K562 (cell line): ENCODE results near the gene ACER1. TPM values are rescaled to one million over a fixed set of nuclear protein-coding genes. Genes with fewer than 3 reads are reported as not detected.

Experiments used
- ATAC-seq: fragments of 200-7000 bp; cut with Tn5 transposase; 3 replicates; pipeline ENCODE4 v1.9.1; 2020; ENCODE audit warnings: moderate library complexity
- BruUV-seq: library from RNA; stranded (reverse); fragments of 400-500 nt; replicated peaks from 2 replicates; lab custom pipeline; 2021; lab: Mats Ljungman, UMichigan
- CTCF ChIA-PET: fragments of 300-600 bp; formaldehyde crosslinking; extraction: SDS; loops from one replicate; lab custom pipeline; 2021; ENCODE audit warnings: low intra/inter-chr PET ratio; lab: Yijun Ruan, JAX
- POLR2A ChIA-PET: fragments of 300-600, 350-650 bp; sonication (Branson Sonifier 250); formaldehyde crosslinking; extraction: SDS; loops from one replicate; lab custom pipeline; 2021; ENCODE audit warnings: antibody characterized with exemption, inconsistent platforms; lab: Yijun Ruan, JAX
- DNase-seq, 4 experiments: peaks; one replicate each; pipeline versions ENCODE4 v3.0.0 to v3.0.0-alpha.2; 2011 to 2018; ENCODE audit warnings: low spot score in 3 of 4, mixed read lengths in 3 of 4; ENCODE audit errors: extremely low read depth in 1 of 4
- FAIRE-seq: peaks from 2 replicates; lab custom pipeline; 2011; peaks lifted over from hg19 to GRCh38; lab: Jason Lieb, UNC
- H2AFZ ChIP-seq: 2 replicates; pipeline ENCODE4 v1.6.0; 2011; ENCODE audit warnings: low read depth, low read length, control low read depth, inconsistent platforms
- H3K27ac ChIP-seq: fragments of 200-600 bp; 3 replicates; pipeline ENCODE4 v1.8.0; 2011; ENCODE audit warnings: low read depth, mild to moderate bottlenecking, control low read depth, inconsistent platforms, low read length, moderate library complexity, mixed read lengths; ENCODE audit errors: extremely low read depth
- H3K27me3 ChIP-seq, 2 experiments: fragments of 300-600 bp in 1 of 2; 2 replicates in 1 of 2; 3 replicates in 1 of 2; pipeline versions ENCODE4 v1.6.0 to v1.8.0; 2011; ENCODE audit warnings: inconsistent platforms in 2 of 2, low read length in 2 of 2, mild to moderate bottlenecking in 1 of 2, mixed read lengths in 1 of 2, moderate library complexity in 1 of 2; ENCODE audit not compliant: control insufficient read depth in 2 of 2, insufficient read depth in 2 of 2
- H3K36me3 ChIP-seq: fragments of 300-600 bp; 3 replicates; pipeline ENCODE4 v1.8.0; 2011; ENCODE audit warnings: mild to moderate bottlenecking, low read length, inconsistent platforms; ENCODE audit not compliant: control insufficient read depth, insufficient read depth
- H3K4me1 ChIP-seq, 2 experiments: fragments of 200-600 bp in 1 of 2; replicated peaks in 1 of 2; 2 replicates in 1 of 2; 3 replicates in 1 of 2; pipeline versions ENCODE4 v1.5.1 to v1.8.0; 2011; ENCODE audit warnings: inconsistent platforms in 2 of 2, low read length in 2 of 2, mild to moderate bottlenecking in 1 of 2, mixed read lengths in 1 of 2, moderate library complexity in 1 of 2; ENCODE audit not compliant: control insufficient read depth in 2 of 2, insufficient read depth in 2 of 2
- H3K4me2 ChIP-seq: 2 replicates; pipeline ENCODE4 v1.6.1; 2011; ENCODE audit warnings: low read length, control low read depth, inconsistent platforms, mixed read lengths; ENCODE audit not compliant: insufficient read depth
- H3K4me3 ChIP-seq: fragments of 200-600 bp; sonication (generic), shearing (Covaris generic); 2 replicates; pipeline ENCODE4 v1.5.1; 2016; ENCODE audit warnings: control low read depth, inconsistent platforms
- H3K79me2 ChIP-seq: fragments of 200-600 bp; 3 replicates; pipeline ENCODE4 v1.8.0; 2011; ENCODE audit warnings: low read length, inconsistent platforms; ENCODE audit not compliant: control insufficient read depth, insufficient read depth
- H3K9ac ChIP-seq, 2 experiments: 2 replicates each; pipeline versions ENCODE4 v1.6.0 to v1.6.1; 2011; ENCODE audit warnings: low read depth in 2 of 2, low read length in 2 of 2, control low read depth in 1 of 2, inconsistent platforms in 1 of 2, mild to moderate bottlenecking in 1 of 2, mixed read lengths in 1 of 2; ENCODE audit not compliant: insufficient read depth in 1 of 2
- H3K9me1 ChIP-seq: one replicate; pipeline ENCODE4 v1.6.0; 2011; ENCODE audit warnings: inconsistent platforms, mild to moderate bottlenecking, low read length, moderate library complexity; ENCODE audit not compliant: control insufficient read depth, insufficient read depth
- H3K9me3 ChIP-seq: replicated peaks from 2 replicates; pipeline ENCODE4 v1.5.1; 2011; ENCODE audit warnings: low read depth, low read length, inconsistent platforms; ENCODE audit not compliant: control insufficient read depth, insufficient read depth
- H4K20me1 ChIP-seq: replicated peaks from 2 replicates; pipeline ENCODE4 v1.6.1; 2011; ENCODE audit warnings: low read length, inconsistent platforms, mixed read lengths; ENCODE audit not compliant: control insufficient read depth, insufficient read depth
- CTBP1 ChIP-seq: fragments of 450-650 bp; IDR thresholded peaks from 2 replicates; pipeline ENCODE4 v1.6.1; 2016; ENCODE audit warnings: borderline replicate concordance
- E2F6 ChIP-seq, 2 experiments: IDR thresholded peaks; 2 replicates each; pipeline ENCODE4 v1.6.1; 2011; ENCODE audit warnings: borderline replicate concordance in 1 of 2, control low read depth in 1 of 2, low read depth in 1 of 2, low read length in 1 of 2, mild to moderate bottlenecking in 1 of 2, mixed read lengths in 1 of 2, moderate library complexity in 1 of 2; ENCODE audit not compliant: insufficient read depth in 1 of 2, insufficient read length in 1 of 2, poor library complexity in 1 of 2, severe bottlenecking in 1 of 2; ENCODE audit errors: extremely low read depth in 1 of 2
- FOXA1 ChIP-seq: fragments of 450-650 bp; IDR thresholded peaks from 2 replicates; pipeline ENCODE4 v1.6.1; 2016; ENCODE audit warnings: mild to moderate bottlenecking, borderline replicate concordance
- LCOR ChIP-seq: sonication (generic); formaldehyde crosslinking; IDR thresholded peaks from 2 replicates; pipeline ENCODE4 v1.8.0; 2022; ENCODE audit warnings: mild to moderate bottlenecking, missing genetic modification reagents
- RAD21 ChIP-seq, 2 experiments: fragments of 250-450 bp in 1 of 2; fragments of 450-650 bp in 1 of 2; sonication (Bioruptor Pico) in 1 of 2; formaldehyde crosslinking in 1 of 2; IDR thresholded peaks in 1 of 2; conservative IDR thresholded peaks in 1 of 2; 2 replicates each; pipeline versions ENCODE4 v1.4.0 to v1.8.0; 2020 to 2022; ENCODE audit warnings: mild to moderate bottlenecking in 2 of 2, moderate library complexity in 1 of 2
- RBBP5 ChIP-seq: fragments of 200-600 bp; sonication (generic); IDR thresholded peaks from 2 replicates; pipeline ENCODE4 v1.6.1; 2012; ENCODE audit warnings: borderline replicate concordance, mild to moderate bottlenecking, low read length, control low read depth, inconsistent platforms; ENCODE audit not compliant: insufficient read depth, poor library complexity, severe bottlenecking
- RFX5 ChIP-seq: IDR thresholded peaks from 2 replicates; pipeline ENCODE4 v1.6.1; 2011; ENCODE audit warnings: low read depth, mild to moderate bottlenecking, improper control_type of control experiment, low read length
- ZNF282 ChIP-seq: sonication (generic); formaldehyde crosslinking; IDR thresholded peaks from 2 replicates; pipeline ENCODE4 v1.8.1; 2023; ENCODE audit warnings: missing genetic modification reagents
- ZNF695 ChIP-seq: fragments of 450-650 bp; formaldehyde crosslinking; IDR thresholded peaks from 2 replicates; pipeline ENCODE4 v1.4.0; 2020; ENCODE audit warnings: mild to moderate bottlenecking, moderate library complexity
- WGBS: fragments of 100-300 bp; shearing (Covaris generic); methylation state at CpG from one replicate; pipeline ENCODE4 v1.1.6; 2016; ENCODE audit warnings: low coverage, mixed read lengths; ENCODE audit not compliant: insufficient coverage; ENCODE audit errors: missing lambda C conversion rate; 5-methylcytosine and 5-hydroxymethylcytosine counted together
- in situ Hi-C: fragments of 300-500 bp; cut with MboI; formaldehyde crosslinking; loops from 4 replicates; pipeline ENCODE4 v1.15.0; 2018; ENCODE audit warnings: inconsistent platforms, mixed read lengths
- intact Hi-C: fragments of 100-400 bp; cut with micrococcal nuclease; formaldehyde crosslinking; loops from 2 replicates; pipeline ENCODE4 v1.14.2; 2022
- polyA plus RNA-seq, 8 experiments: library from polyadenylated mRNA; depleted of rRNA in 4 of 8; stranded (reverse) in 5 of 8; unstranded in 3 of 8; fragments of >200 nt; fragmentation: Nextera tagmentation in 2 of 8; fragmentation: Illumina TruSeq in 1 of 8; extraction: Ambion mirVana in 2 of 8; extraction: Trizol in 1 of 8; gene quantifications; 2 replicates each; pipeline versions ENCODE4 v1.2.1 to v1.2.3, GENCODE V29; 2011 to 2014; ENCODE audit warnings: inconsistent platforms in 1 of 8, missing spikeins in 1 of 8
- total RNA-seq, 7 experiments: library from RNA; depleted of rRNA in 6 of 7; stranded (reverse); fragments of >200 nt in 6 of 7; fragmentation: Illumina TruSeq in 2 of 7; extraction: Trizol in 2 of 7; gene quantifications; 2 replicates each; pipeline versions ENCODE4 v1.2.1 to v1.2.3, GENCODE V29; 2011 to 2021; ENCODE audit warnings: low replicate concordance in 1 of 7
- TF ChIP-seq, protein P1 (sequence below), 3 experiments: IDR thresholded peaks in 2 of 3; conservative IDR thresholded peaks in 1 of 3; 2 replicates each; pipeline ENCODE4 v1.5.1; 2011 to 2012; ENCODE audit warnings: low read length in 3 of 3, mild to moderate bottlenecking in 3 of 3, control low read depth in 2 of 3, improper control_type of control experiment in 1 of 3, inconsistent platforms in 1 of 3, low read depth in 1 of 3, mixed read lengths in 1 of 3, moderate library complexity in 1 of 3; ENCODE audit not compliant: insufficient read depth in 2 of 3
- TF ChIP-seq, protein P2 (sequence below): sonication (generic); formaldehyde crosslinking; IDR thresholded peaks from 2 replicates; pipeline ENCODE4 v1.8.1; 2023; ENCODE audit warnings: mild to moderate bottlenecking, missing genetic modification reagents
- TF ChIP-seq, protein P3 (sequence below), 2 experiments: fragments of 450-650 bp in 1 of 2; sonication (generic) in 1 of 2; formaldehyde crosslinking in 1 of 2; IDR thresholded peaks in 1 of 2; conservative IDR thresholded peaks in 1 of 2; 2 replicates each; pipeline versions ENCODE4 v1.6.1 to v1.8.1; 2016 to 2023; ENCODE audit warnings: mild to moderate bottlenecking in 2 of 2, moderate library complexity in 2 of 2, inconsistent platforms in 1 of 2, missing genetic modification reagents in 1 of 2

Gene ACER1
- total and polyA plus RNA-seq, 9 of the 15 experiments (the other 6 are each of a cell fraction or from before 2014, with no cell fraction given): not detected

DNA sequence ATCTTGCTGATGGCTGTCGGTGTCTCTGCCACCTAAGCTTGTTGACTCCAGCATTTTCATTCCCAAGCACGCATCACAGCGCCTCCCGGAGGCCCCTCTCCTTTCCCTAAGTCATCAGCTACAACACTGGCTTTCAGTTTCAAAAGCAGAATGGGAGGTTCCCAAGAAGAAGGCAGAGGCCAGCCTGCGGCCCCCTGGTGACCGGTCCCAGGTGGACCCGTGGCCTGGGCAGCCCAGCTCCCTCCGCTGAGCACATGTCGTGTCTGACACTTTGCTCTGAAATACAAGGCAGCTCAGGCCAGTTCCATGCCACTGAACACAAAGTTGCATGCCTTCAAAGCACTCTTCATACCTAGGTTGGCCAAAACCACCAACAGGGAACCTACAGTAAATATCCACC lies 62.2 kb downstream of the ACER1 start:
- ATAC-seq: peak; percentile 15
- BruUV-seq: no TSS peak
- Histone ChIP-seq H3K4me2 (peak overlapping the region; percentile 71; the same call in 1 of the 2 replicates), H3K4me3 (peak overlapping the region; percentile 21; the same call in 1 of the 2 replicates), H3K36me3 (peaks cover 60% of the 10 kb centered on the region), H3K9me1 (peaks cover 5% of the 10 kb centered on the region), H3K4me1 (peaks cover 55 to 72% of the 10 kb centered on the region in 2 experiments), H3K9ac (peak overlapping the region; percentile 33 to 91; a peak in 3 of 4 replicates), H3K27ac (peak overlapping the region; percentile 63; the same call in 2 of the 3 replicates), H3K9me3 (no peaks in the 10 kb centered on the region), H4K20me1 (peaks cover 27% of the 10 kb centered on the region; the same call in 1 of the 2 replicates), H3K27me3 (no peaks in the 10 kb centered on the region), H3K79me2 (peaks cover 92% of the 10 kb centered on the region), H2AFZ (no peak overlapping the region)
- in situ Hi-C loops (no loop called here), intact Hi-C loops (no loop called here)
- POLR2A ChIA-PET: interaction anchor here (0.6 to 1.5 kb wide), 6 partner anchors 10 to 1600 kb away, joined by 3 to 6 read pairs (median 4); no protein-coding TSS in a partner anchor
- CTCF ChIA-PET: no interaction called here
- FAIRE-seq: no peak
- WGBS: 74% methylated on average over 9 of the region's 9 CpGs
- peak in 3 of 4 experiments; percentile 26 to 58 (median 56) for DNase-seq
- TF ChIP-seq ZNF282 (CRISPR knock-in tag): no peak
- TF ChIP-seq FOXA1: no peak
- TF ChIP-seq, protein P1, sequence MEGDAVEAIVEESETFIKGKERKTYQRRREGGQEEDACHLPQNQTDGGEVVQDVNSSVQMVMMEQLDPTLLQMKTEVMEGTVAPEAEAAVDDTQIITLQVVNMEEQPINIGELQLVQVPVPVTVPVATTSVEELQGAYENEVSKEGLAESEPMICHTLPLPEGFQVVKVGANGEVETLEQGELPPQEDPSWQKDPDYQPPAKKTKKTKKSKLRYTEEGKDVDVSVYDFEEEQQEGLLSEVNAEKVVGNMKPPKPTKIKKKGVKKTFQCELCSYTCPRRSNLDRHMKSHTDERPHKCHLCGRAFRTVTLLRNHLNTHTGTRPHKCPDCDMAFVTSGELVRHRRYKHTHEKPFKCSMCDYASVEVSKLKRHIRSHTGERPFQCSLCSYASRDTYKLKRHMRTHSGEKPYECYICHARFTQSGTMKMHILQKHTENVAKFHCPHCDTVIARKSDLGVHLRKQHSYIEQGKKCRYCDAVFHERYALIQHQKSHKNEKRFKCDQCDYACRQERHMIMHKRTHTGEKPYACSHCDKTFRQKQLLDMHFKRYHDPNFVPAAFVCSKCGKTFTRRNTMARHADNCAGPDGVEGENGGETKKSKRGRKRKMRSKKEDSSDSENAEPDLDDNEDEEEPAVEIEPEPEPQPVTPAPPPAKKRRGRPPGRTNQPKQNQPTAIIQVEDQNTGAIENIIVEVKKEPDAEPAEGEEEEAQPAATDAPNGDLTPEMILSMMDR (IDR thresholded peaks at IDR 0.05 in 2 of 3, conservative IDR thresholded peaks at IDR 0.05 in 1 of 3; ENCODE audit: insufficient read depth in 2 of 3, low read depth in 1 of 3, low read length in 3 of 3): peak; percentile 31 to 43 (median 38); a peak in 4 of 6 replicates
- TF ChIP-seq ZNF695 (CRISPR knock-in tag): no peak
- peak in 1 of 2 experiments; percentile 13 for TF ChIP-seq E2F6 (IDR thresholded peaks at IDR 0.05; ENCODE audit: borderline replicate concordance in 1 of 2, extremely low read depth in 1 of 2, insufficient read depth in 1 of 2, insufficient read length in 1 of 2, low read depth in 1 of 2, low read length in 1 of 2, poor library complexity in 1 of 2, severe bottlenecking in 1 of 2)
- peak; percentile 4 for TF ChIP-seq RBBP5
- TF ChIP-seq, protein P2, sequence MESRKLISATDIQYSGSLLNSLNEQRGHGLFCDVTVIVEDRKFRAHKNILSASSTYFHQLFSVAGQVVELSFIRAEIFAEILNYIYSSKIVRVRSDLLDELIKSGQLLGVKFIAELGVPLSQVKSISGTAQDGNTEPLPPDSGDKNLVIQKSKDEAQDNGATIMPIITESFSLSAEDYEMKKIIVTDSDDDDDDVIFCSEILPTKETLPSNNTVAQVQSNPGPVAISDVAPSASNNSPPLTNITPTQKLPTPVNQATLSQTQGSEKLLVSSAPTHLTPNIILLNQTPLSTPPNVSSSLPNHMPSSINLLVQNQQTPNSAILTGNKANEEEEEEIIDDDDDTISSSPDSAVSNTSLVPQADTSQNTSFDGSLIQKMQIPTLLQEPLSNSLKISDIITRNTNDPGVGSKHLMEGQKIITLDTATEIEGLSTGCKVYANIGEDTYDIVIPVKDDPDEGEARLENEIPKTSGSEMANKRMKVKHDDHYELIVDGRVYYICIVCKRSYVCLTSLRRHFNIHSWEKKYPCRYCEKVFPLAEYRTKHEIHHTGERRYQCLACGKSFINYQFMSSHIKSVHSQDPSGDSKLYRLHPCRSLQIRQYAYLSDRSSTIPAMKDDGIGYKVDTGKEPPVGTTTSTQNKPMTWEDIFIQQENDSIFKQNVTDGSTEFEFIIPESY (CRISPR knock-in tag): peak; percentile 24; the same call in 1 of the 2 replicates
- TF ChIP-seq RFX5: no peak
- TF ChIP-seq CTBP1: no peak
- TF ChIP-seq, protein P3, sequence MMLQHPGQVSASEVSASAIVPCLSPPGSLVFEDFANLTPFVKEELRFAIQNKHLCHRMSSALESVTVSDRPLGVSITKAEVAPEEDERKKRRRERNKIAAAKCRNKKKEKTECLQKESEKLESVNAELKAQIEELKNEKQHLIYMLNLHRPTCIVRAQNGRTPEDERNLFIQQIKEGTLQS (IDR thresholded peaks at IDR 0.05): no peak
- TF ChIP-seq, protein P3 (CRISPR knock-in tag; conservative IDR thresholded peaks at IDR 0.05): no peak
- TF ChIP-seq LCOR (CRISPR knock-in tag): no peak
- TF ChIP-seq RAD21 (CRISPR knock-in tag; conservative IDR thresholded peaks at IDR 0.05 in 1 of 2, IDR thresholded peaks at IDR 0.05 in 1 of 2): 0 out of 4 replicates have a peak, but pooled peaks of 1 of the 2 experiments have one; percentile 3
